Measurements from ENCODE around the gene TBK1. TPM values are rescaled to one million over a fixed set of nuclear protein-coding genes. Genes with fewer than 3 reads are reported as not detected.

Gene TBK1
- total and polyA plus RNA-seq, 10 of the 15 experiments (the other 5 are each of a cell fraction or from before 2014, with no cell fraction given), result 13.4 to 49.3 (median 37.7) TPM

DNA sequence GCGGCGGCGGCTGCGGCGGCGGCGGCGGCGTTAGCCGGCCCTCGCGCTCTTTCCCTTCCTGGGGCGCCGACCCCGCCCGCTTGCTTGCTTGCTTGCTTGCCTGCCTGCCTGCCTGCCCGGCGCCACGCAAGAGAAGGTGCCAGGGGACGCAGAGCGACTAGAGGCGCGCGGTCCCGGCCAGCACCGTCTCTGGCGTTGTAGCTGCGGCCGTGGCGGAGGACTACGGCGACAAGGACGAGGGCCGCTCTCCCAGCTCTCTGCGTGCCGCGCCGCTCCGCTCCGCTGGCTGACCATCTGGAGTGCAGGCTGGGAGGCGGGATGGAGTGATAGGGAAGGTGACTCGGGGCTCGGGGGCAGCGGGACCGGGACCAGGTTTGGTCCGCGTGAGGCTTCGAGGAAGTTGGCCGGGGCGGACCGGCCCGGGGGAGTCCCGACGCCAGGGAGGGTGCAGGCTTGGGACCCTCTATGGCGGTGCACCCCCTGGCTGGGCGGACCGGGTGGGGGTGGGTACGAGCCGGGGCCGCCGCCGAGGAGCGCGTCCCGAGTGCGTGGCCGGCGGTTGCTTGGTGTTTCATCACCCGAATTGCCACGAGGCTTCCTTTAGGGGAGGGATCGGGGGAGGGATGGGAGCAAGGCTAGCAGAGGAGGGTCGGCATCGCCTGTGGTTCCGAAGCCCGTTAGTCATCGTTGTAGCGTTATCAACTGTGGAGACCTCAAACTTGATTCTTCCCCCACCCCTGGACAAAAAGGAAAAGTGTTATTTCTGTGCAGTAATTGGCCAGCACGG, 47.3 kb upstream of the TBK1 start (continued):
- TF ChIP-seq GABPA (IDR thresholded peaks at IDR 0.05; ENCODE audit: low read depth) (no peak), HCFC1 (IDR thresholded peaks at IDR 0.05; ENCODE audit: low read length) (no peak), SREBF1 (IDR thresholded peaks at IDR 0.05; ENCODE audit: low read length) (no peak), CBX3 (IDR thresholded peaks at IDR 0.05; ENCODE audit: borderline replicate concordance, low read depth) (no peak), JUNB (IDR thresholded peaks at IDR 0.05) (no peak), NFXL1 (IDR thresholded peaks at IDR 0.05; ENCODE audit: borderline replicate concordance) (no peak), CHD2 (IDR thresholded peaks at IDR 0.05; ENCODE audit: borderline replicate concordance, low read depth, low read length) (0 out of 2 replicates have a peak, but pooled peaks have one; percentile 2), EP300 (IDR thresholded peaks at IDR 0.05; ENCODE audit: borderline replicate concordance in 1 of 2, control insufficient read depth in 1 of 2, low read depth in 2 of 2, low read length in 2 of 2) (no peak), SMARCA5 (IDR thresholded peaks at IDR 0.05) (peak; percentile 26; the same call in 1 of the 2 replicates), EED (IDR thresholded peaks at IDR 0.05; ENCODE audit: low read depth) (no peak), RBBP5 (conservative IDR thresholded peaks at IDR 0.05) (no peak), POU2F2 (IDR thresholded peaks at IDR 0.05; ENCODE audit: borderline replicate concordance, low read depth, low read length) (no peak), POLR2A (IDR thresholded peaks at IDR 0.05; ENCODE audit: low read depth, low read length) (peak; percentile 83), TAF1 (IDR thresholded peaks at IDR 0.05; ENCODE audit: borderline replicate concordance, low read depth, low read length) (no peak)
- TF ChIP-seq, protein P1, sequence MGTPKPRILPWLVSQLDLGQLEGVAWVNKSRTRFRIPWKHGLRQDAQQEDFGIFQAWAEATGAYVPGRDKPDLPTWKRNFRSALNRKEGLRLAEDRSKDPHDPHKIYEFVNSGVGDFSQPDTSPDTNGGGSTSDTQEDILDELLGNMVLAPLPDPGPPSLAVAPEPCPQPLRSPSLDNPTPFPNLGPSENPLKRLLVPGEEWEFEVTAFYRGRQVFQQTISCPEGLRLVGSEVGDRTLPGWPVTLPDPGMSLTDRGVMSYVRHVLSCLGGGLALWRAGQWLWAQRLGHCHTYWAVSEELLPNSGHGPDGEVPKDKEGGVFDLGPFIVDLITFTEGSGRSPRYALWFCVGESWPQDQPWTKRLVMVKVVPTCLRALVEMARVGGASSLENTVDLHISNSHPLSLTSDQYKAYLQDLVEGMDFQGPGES (IDR thresholded peaks at IDR 0.05), result no peak

Measured in GM12878 (cell line).